ENCODE results near the gene RNF126.

DNA sequence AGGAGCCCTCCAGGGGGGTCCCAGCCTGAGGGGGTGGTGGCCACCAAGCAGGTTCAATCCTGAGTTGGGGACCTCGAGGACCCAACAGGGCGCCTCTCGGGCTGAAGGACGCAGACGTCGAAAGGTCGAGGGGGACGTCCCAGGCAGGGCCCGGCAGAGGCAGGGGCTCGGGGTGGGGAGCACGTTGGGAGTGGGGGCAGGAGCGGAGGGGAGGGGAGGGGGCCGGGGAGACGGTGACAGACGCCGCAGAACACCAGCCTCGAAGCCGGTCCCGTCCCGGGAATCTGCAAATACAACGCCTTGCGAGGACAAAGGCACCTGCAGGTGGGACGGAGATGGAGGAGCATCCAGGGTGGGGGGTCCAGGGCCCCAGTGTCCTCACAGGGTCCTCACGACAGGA lies 19.3 kb downstream of the RNF126 start:
- TF ChIP-seq, protein P1, sequence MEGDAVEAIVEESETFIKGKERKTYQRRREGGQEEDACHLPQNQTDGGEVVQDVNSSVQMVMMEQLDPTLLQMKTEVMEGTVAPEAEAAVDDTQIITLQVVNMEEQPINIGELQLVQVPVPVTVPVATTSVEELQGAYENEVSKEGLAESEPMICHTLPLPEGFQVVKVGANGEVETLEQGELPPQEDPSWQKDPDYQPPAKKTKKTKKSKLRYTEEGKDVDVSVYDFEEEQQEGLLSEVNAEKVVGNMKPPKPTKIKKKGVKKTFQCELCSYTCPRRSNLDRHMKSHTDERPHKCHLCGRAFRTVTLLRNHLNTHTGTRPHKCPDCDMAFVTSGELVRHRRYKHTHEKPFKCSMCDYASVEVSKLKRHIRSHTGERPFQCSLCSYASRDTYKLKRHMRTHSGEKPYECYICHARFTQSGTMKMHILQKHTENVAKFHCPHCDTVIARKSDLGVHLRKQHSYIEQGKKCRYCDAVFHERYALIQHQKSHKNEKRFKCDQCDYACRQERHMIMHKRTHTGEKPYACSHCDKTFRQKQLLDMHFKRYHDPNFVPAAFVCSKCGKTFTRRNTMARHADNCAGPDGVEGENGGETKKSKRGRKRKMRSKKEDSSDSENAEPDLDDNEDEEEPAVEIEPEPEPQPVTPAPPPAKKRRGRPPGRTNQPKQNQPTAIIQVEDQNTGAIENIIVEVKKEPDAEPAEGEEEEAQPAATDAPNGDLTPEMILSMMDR (optimal IDR thresholded peaks at IDR 0.05 in 1 of 3, IDR thresholded peaks at IDR 0.05 in 1 of 3, conservative IDR thresholded peaks at IDR 0.05 in 1 of 3; ENCODE audit: extremely low read depth in 1 of 3, insufficient read depth in 2 of 3, low read length in 3 of 3) = no peak
- no peak for TF ChIP-seq EZH2 (IDR thresholded peaks at IDR 0.05; ENCODE audit: low read length)
